HG02884 (cell line): ENCODE measurements around the gene RPS5.

Experiments used
- ATAC-seq: cut with Tn5 transposase; IDR thresholded peaks from one replicate; pipeline ENCODE4 v1.9.1; 2021; ENCODE audit warnings: mild to moderate bottlenecking, moderate library complexity; ENCODE audit not compliant: unreplicated experiment

RPS5 gene

DNA sequence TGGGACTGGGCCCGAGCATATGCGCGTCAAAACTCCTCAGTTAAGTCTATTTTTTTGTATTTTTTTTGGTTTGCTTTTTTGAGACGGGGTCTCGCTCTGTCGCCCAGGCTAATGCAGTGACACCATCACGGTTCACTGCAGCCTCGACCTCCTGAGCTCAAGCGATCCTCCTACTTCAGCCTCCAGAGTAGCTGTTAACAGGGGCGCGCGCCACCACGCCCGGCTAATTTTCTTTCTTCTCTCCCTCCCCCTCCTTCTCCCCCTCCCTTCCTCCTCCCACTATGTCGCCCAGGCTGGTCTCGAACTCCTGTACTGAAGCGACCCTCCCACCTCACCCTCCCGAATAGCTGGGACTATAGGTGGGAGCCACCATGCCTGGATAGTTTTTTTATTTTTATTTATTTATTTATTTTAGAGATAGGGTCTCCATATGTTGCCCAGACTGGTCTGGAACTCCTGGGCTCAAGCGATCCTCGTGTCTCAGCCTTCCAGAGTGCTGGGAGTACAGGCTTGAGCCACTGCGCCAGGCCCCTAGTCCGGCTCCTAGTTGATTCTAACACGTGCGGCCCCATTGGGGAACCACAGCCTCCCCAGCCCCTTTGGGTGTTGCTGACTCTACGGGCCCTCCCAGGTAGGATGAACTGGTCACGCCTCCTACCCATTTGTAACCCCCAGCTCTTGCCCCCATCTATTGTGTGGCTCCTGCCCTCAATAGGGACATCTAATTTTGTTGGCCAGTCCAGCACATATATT is 5.4 kb upstream of the RPS5 start:
- ATAC-seq = no peak

DNA sequence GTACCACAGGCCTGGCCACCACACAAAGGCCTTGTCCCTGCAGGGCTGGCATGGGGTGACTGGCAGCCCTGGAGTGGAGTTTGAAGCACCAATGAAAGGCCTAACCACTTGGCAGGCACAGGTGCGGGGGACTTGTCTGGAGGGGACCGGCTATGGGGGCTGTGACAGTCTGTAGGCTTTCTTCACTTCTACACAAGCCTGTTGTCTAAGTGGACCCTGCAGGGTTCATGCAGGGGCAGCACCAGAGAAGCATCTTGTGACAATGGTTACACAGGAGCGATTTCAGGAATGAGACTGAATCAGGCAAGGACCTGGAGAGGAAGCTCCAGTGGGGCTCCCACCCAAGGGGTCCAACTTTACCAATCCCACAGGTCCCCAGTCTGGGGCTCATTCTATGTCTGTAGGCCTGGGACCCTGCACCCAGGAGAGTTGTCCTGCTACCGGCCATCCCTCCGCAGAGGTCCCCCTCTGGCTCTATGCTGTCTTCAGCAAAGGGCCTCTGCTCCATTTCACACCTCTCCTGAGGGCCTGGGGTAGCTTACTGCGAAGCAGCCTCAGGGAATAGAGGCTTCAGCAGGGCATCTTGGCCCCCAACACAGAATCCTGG is 4.0 kb upstream of the RPS5 start:
- ATAC-seq = no peak

DNA sequence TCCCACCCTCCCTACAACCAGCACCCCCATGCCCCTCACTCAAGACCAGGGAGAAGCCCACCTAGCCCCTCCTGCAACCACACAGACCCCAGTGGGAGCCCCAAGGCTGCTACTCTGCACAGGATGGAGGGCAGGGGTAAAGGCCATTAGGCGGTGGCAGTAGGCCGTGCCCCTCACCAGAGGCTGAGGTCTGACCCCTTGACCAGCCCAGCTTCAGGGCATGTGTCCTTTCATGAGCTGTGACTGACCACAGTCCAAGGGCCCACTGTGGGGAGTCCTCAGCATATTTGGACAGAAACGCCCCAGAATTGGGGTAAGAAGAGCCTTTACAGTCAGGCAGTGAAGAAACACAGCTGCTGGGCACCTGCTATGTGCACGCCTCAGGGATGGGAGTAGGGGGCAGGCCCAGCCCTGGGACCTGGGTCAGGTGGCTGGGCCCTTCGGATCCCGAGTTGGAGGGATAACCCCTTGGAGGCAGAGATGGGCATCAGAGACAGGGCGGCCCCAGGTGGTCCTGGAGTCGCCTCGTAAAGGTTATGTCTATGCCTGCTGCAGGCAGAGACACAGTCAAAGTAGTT is 1.7 kb upstream of the RPS5 start:
- ATAC-seq = no peak

DNA sequence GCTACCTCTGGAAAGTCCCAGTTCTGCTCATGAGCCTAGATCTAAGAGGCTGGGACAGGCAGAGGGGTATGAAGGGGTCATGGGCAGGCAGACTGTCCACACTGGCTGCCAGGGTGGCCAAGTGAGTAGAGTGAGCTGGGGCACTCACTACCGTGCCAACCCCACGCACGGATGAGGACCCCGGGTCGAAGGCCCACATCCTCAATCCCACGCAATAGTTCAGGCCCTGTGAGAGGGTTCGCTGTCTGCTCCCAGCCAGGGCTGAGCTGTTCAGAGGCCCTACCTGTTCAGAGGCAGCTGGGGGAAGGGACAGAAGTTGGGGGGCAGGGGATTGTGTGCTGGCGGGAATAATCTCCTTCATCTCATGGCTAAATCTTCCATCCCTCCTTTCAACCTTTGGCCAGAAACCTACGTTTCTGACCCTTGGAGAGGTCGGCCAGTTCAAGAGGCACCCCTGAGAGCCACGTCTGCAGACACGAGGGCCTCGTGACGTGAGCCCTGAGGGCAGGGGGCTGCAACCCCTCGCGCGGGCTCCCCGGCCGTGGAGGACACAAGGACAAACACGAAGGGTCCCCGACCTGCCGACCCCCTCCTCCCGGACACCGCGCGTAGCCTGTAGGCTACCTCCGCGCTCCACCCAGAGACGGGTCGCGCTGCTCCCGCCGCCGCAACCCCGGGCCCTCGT is 1.0 kb upstream of the RPS5 start:
- ATAC-seq = no peak

DNA sequence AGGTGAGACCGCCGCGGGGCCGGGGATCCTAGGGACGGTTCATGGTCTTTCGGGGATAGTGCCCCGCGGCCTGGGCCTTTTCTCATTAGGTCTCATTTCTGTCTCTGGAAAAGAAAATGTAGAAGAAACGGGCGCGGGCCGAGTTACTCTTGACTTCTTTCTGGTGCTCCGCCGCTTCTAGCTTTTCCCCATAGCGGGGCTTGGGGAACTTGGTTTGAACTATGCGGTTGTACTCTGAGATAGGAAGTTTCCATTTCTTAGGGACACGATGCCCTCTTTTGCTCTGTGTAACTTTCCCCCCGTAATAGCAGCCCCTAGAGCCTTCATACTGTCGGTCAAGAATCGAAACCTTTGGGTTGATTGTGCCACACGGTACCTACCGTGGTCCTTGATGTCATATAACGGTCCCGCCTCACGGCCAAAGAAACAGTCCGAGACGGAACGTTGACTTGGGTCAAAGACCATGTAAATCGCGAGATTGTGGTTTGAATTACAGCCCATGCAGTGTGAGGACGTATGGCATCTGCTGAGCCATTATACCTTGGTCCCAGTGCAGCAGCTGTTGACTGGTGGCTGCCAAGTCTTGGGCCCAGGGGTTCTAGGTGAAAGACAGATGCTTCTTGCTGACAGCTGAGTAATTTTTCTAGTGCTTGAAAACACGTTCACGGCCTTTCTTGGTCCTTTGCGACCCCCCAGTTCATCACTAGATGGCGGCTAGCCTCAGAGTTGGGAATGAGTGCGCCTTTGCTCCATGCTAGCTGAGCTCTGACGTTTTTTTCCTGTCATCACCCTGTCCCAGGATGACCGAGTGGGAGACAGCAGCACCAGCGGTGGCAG is 487 bp downstream of the RPS5 start:
- ATAC-seq = no peak

DNA sequence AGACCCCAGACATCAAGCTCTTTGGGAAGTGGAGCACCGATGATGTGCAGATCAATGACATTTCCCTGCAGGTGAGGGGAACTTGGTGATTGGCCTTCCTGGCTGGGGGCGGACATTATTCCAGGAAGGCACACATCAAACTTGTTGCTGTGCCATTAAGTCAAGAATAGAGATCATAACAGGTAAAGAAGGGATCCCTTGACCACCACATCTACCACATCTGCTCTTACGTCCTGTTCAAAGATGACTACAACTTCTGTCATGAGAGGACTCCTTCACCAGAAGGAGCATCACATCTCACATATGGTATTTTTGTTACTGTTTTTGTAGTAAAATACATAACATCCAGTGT is 1.1 kb downstream of the RPS5 start:
- ATAC-seq = no peak

DNA sequence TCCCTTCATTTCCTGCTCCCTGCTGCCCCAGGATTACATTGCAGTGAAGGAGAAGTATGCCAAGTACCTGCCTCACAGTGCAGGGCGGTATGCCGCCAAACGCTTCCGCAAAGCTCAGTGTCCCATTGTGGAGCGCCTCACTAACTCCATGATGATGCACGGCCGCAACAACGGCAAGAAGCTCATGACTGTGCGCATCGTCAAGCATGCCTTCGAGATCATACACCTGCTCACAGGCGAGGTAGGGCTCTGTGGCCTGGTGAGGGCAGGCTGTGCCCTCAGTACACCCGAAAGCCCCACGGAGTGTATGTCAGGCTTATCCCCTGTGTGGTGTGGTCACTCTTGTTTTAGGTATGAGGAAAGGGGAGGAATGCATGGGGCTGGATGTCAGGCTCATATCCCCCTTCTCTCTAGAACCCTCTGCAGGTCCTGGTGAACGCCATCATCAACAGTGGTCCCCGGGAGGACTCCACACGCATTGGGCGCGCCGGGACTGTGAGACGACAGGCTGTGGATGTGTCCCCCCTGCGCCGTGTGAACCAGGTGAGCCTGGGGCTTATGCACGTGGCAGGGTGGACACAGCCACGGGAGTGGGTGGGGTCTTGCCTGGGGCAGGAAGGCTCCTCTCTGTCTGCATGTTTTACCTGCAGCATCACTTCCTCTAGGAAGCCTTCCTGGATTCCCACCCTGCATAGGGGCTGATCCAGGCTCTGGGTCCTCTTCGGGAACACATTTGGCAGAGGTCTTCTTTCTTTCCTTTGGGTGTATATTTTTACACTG is 6.1 kb downstream of the RPS5 start:
- no peak for ATAC-seq

DNA sequence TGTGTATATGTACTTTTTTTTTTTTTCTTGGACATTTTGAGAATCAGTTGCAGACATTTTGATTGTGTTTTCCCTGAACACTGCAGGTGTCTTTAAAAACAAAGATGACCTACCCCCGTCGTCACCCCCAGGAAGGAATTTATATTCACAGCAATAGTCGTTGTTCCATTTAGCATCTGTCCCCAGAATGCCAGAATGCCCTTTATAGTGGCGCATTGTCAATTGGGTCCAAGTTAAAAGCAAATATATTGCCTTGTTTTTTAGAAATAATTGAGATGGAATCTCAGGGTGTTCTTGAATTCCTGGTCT is 6.6 kb downstream of the RPS5 start:
- ATAC-seq = no peak

DNA sequence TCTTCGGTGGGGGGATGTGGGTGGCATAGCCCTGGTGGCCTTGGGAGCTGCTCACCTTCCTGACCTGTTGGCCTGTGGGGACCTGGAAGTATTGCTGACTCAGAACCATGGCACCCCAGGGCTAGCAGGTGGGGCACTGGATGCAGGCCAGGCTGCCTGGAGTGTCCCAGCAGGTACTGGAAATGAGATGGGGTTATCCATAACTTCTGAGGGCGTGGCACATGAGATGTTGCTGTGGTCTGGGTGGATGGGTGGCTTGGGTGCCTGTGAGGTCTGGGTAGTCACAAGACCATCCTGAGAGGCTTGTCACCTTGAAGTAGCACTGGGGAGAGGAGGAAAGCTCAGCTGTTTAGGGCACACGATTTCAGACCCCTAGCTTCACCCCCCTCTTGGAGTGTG is 7.8 kb downstream of the RPS5 start:
- no peak for ATAC-seq

DNA sequence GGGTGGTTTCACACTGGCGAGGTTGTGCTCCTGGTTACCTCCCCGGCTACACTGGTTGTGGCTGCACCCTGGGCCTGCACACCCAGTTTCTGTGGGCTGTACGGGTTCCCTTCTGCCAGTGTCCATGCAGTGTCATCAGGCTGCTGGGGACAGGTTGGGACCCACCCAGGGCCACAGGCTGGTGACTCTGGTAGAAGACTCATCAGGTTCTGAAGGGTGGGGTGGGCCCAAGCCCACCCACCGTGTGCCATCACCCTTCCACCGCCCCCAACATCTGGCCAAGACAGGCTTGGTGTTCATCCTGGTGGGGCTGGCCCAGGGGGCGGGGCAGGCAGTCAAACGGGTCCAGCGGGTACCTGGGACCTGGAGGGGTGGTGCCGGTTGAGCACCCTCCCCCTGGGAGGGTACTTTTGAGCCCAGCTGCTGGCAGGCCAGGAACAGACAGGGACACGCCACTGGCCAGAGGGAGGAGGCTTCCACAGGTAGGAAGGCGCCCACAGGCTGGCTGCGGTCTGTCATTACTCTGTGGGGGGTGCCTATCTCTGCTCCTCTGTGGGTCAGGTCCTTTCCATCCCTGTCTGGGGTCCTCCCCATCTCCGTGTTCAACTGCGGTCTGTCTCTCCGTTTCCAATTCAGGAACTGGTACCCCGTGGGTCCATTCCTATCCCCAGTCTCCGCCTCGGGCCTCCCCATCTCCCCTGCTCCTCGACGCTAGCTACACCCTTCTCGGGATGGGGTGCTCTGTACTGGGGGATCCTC is 8.3 kb downstream of the RPS5 start, which contains the start of gene RNF225:
Gene RNF225, plus strand, starts transcription at position 437 of the 759 bp plus-strand sequence. CDS start 434 bp downstream, outside the sequence.
- no peak for ATAC-seq

DNA sequence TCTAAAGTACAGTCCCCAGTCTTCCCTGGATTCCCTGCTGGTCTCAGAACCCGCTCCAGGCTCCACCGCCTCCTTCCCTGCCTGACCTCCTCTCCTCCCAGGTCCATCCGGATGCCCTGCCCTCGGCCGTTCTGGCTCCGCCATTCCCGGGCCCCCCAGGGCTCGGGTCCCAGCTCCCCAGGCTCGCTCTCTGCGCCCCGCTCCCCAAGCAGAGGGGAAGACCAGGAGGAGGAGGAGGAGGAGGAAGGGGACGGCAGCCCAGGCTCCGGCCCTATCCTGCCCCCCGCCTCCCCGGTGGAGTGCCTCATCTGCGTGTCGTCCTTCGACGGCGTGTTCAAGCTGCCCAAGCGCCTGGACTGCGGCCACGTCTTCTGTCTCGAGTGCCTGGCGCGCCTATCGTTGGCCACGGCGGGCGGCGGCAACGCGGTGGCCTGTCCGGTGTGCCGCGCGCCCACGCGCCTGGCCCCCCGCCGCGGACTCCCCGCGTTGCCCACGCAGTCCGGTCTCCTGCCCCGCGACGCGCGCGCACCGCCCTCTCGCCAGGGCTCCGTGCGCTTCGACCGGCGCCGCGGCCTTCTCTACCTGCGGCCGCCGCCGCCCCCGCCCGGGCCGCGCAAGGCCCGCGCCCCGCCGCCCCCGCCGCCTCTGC is 9.0 kb downstream of the RPS5 start:
- ATAC-seq = no peak

DNA sequence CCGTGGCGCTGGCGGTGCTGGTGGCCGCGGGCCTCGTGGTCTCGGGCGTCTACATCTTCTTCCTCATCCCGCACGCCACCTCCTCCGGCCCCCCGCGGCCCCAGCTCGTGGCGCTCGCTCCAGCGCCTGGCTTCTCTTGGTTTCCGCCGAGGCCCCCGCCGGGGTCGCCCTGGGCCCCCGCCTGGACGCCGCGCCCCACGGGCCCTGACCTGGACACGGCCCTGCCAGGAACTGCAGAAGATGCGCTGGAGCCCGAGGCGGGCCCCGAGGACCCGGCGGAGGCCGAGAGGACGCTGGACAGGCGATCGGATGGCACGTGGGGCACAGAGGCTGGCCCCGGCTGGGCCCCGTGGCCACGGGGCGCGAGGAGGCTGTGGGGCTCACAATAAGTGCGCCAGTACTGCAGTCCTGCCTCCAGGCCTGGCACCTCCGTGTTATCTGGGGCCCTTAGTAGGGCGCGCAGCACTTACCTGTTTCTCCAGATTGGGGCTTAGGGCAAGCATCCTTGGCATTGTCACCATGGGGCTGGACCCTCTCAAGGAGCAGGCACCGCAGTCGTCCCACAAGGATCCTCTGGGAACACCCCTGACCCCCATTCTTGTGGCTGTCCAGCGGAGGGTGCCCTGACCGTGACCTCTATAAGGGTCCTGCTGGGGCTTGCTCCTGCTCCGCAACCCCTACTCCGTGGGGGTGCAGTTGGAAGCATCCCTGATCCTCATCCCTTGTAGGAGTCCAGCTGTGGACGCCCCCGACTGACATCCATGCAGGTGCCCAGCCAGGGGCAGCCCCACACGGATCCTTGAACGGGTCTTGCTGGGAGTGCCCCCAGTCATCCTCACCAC is 9.8 kb downstream of the RPS5 start:
- ATAC-seq = no peak

DNA sequence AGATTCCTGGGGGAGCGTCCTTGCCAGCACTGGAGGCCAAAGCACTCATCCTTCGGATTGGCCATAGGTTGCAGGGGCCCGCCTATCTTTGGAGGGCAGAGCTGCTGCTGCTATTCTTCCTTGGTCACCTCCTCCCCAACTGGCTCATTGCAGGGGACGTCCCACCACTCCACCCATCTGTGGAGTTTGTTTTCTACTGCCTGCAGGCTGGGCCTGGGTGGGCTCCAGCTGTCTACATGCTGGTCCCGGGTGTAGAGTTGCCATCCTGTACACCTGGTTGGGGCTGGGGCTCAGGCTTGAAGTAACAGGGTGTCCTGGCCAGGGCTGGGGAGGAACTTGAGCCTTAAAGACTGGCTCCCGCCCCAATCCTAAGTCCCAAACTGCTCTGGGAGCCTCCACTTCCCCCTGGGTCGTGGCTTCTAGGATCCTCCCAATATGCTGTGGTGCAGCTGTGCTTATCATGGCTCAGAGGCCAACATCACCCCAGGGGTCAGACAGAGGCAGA is 10.5 kb downstream of the RPS5 start:
- no peak for ATAC-seq

DNA sequence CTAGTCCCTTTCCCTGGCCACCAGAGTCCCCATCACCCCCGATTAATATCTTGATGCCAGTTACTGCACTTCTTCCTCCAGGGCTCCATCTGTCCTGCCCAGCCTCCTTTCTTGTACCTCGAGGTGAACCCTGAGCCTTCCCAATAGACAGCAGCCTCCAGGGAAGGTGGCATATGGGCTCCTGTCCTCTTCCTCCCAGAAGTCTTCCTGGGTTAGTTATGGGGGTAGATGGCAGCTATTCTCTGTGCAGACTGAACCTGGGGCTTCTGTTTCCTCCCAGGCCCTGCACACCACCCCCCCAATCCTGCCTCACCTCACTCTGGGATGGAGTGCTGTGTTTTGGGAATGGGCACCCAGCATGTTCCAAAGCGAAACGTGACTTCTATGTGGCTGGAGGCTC is 11.0 kb downstream of the RPS5 start:
- no peak for ATAC-seq

DNA sequence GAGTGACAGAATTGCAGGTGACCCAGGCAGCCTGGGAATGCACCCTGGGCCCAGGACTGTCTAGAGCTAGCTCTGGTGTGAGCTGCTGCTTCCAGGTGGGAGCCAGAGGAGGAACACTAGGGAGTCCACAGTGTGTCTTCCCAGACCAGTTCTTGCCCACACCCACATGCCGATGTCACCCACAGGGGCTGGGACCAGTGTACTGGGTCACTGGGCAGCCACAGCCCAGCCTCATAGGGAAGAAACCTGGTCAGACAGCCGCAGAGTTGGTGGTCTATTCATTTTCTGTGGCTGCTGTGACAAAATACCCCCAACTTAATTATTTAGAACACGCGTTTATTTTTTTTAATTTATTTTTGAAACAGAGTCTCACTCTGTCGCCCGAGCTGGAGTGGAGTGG is 11.5 kb downstream of the RPS5 start:
- no peak for ATAC-seq

DNA sequence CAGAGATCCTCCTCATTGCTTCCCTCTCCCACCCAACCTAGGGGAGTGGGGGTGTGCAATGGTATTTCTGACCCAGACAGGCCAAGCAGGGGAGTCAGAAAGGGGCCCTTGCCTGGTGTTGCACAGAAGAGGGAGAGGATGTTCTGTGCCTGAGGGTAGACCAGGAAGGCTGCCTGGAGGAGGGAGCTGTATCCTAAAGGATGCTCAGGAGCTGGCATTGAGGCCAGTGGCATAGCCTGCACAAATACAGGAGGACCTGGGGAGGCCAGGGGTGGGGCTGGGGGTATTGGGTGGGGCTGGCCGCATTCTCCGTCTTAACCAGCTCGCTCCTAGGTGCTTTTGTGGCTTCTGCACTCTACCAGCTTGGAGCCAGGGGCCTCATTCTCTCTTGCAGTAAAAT is 12.8 kb downstream of the RPS5 start:
- no peak for ATAC-seq

DNA sequence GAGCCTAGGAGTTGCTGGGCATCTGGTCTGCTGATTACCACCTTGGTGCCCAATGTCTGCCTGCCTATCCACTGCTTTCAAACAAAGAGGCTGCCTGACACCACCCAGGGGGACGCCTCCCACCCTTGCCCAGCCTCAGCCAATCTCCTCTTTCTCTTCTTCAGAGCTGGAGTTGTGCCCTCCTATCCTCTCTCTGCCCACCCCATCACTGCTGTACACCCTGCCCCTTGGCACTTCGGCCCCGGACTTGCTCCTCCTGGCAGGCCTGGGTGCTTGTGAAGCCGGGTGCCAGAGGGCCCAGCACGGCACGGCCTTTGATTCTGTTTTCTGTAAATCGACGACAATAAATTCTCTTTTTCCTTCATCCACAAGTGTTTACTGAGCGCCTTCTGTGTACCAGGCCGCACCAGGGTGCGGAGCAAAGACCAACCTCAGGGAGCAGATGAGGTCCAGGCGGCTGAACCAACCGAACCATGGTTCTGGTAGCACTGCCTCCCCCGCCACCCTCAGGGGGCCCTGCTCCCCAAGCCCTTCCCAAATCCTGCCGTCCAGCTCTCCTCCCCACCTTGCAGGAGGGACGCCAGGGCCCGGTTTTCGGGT is 13.3 kb downstream of the RPS5 start:
- no peak for ATAC-seq
